Measurements from ENCODE around the gene EMP2. TPM values are rescaled to one million over a fixed set of nuclear protein-coding genes. Genes with fewer than 3 reads are reported as not detected.

EMP2 gene
- total RNA-seq, 1 experiment from 2014 or later: 14.4 TPM

GRCh38 chr16:10608687-10609401, 28.4 kb upstream of the EMP2 start:
- H3K4me1 ChIP-seq (ENCODE audit: insufficient read depth, low read length): no peaks in the 10 kb centered on the region
- no peak overlapping the region for H2AFZ ChIP-seq (ENCODE audit: low read length)
- DNase-seq: no peak
- H3K9ac ChIP-seq (ENCODE audit: extremely low read depth, insufficient read length, low read length): no peak overlapping the region
- Mint-ChIP-seq H3K36me3 (ENCODE audit: insufficient read depth in 1 of 3, low read depth in 3 of 3) (no peaks in the 10 kb centered on the region), H3K4me1 (peaks cover 9 to 21% of the 10 kb centered on the region in 2 experiments), H3K9me3 (no peaks in the 10 kb centered on the region; a peak in 1 of 5 replicates), H3K4me3 (no peak overlapping the region), H3K27ac (no peak overlapping the region), H3K27me3 (ENCODE audit: low read depth) (peaks cover 2% of the 10 kb centered on the region; the same call in 1 of the 2 replicates)
- no peaks in the 10 kb centered on the region for H3K23me2 ChIP-seq (ENCODE audit: insufficient read length, low read depth, low read length, poor library complexity, severe bottlenecking)
- H2BK12ac ChIP-seq (ENCODE audit: insufficient read length, low read depth, low read length): no peak overlapping the region
- no peak overlapping the region for H3K27ac ChIP-seq (ENCODE audit: insufficient read length, low read depth, low read length)
- no peak overlapping the region for H3K14ac ChIP-seq (ENCODE audit: insufficient read depth, low read length)
- no peak overlapping the region for H4K8ac ChIP-seq (replicated peaks; ENCODE audit: insufficient read length, low read depth, low read length)
- H3K79me1 ChIP-seq (ENCODE audit: insufficient read depth, low read depth, low read length, poor library complexity, severe bottlenecking): no peaks in the 10 kb centered on the region
- no peak overlapping the region for H3K4ac ChIP-seq (ENCODE audit: low read depth, low read length)
- no peak overlapping the region for H2BK5ac ChIP-seq (ENCODE audit: insufficient read length, low read length)
- H3K56ac ChIP-seq (ENCODE audit: insufficient read length, low read depth, low read length): no peak overlapping the region
- no peak overlapping the region for H2BK20ac ChIP-seq (ENCODE audit: low read depth, low read length, poor library complexity, severe bottlenecking)
- WGBS (ENCODE audit: extremely low coverage, insufficient read length, low lambda C conversion rate): no CpG with 5 or more reads among the region's 11 CpGs
- no peaks in the 10 kb centered on the region for H3K9me3 ChIP-seq (ENCODE audit: control insufficient read depth, low read depth, low read length)
- no peak overlapping the region for H3K18ac ChIP-seq (ENCODE audit: insufficient read length, low read depth, low read length)
- H3T11ph ChIP-seq (ENCODE audit: low read length): no peak overlapping the region
- H3K79me2 ChIP-seq (ENCODE audit: insufficient read depth, low read length): no peaks in the 10 kb centered on the region
- H3K4me2 ChIP-seq (ENCODE audit: insufficient read depth, insufficient read length, low read length): no peak overlapping the region
- no peaks in the 10 kb centered on the region for H4K20me1 ChIP-seq (ENCODE audit: control insufficient read depth, insufficient read depth, insufficient read length)
- H2BK120ac ChIP-seq (ENCODE audit: low read depth, low read length, poor library complexity, severe bottlenecking): no peak overlapping the region
- no peak overlapping the region for H2BK15ac ChIP-seq (ENCODE audit: low read depth, low read length)
- H4K91ac ChIP-seq (ENCODE audit: insufficient read length, low read depth, low read length): no peak overlapping the region
- no peak for TF ChIP-seq CTCF (conservative IDR thresholded peaks at IDR 0.05)
- no peak overlapping the region for H2AK5ac ChIP-seq (ENCODE audit: insufficient read length, low read length)
- no peak overlapping the region for H4K5ac ChIP-seq (ENCODE audit: insufficient read length, low read depth, low read length)
- no peak overlapping the region for H3K23ac ChIP-seq (ENCODE audit: insufficient read length, low read depth, low read length)
- no peaks in the 10 kb centered on the region for H3K27me3 ChIP-seq (ENCODE audit: insufficient read depth, low read length)

Data from H9 (cell line).